ENCODE data around the gene TMA7. TPM values are rescaled to one million over a fixed set of nuclear protein-coding genes. Genes with fewer than 3 reads are reported as not detected.
A peak's percentile ranks its signal among the peaks of the same experiment; 100 is the strongest.

Gene TMA7
- total RNA-seq, 4 donors from 2014 or later, result 94.8 to 195 (median 141) TPM

DNA sequence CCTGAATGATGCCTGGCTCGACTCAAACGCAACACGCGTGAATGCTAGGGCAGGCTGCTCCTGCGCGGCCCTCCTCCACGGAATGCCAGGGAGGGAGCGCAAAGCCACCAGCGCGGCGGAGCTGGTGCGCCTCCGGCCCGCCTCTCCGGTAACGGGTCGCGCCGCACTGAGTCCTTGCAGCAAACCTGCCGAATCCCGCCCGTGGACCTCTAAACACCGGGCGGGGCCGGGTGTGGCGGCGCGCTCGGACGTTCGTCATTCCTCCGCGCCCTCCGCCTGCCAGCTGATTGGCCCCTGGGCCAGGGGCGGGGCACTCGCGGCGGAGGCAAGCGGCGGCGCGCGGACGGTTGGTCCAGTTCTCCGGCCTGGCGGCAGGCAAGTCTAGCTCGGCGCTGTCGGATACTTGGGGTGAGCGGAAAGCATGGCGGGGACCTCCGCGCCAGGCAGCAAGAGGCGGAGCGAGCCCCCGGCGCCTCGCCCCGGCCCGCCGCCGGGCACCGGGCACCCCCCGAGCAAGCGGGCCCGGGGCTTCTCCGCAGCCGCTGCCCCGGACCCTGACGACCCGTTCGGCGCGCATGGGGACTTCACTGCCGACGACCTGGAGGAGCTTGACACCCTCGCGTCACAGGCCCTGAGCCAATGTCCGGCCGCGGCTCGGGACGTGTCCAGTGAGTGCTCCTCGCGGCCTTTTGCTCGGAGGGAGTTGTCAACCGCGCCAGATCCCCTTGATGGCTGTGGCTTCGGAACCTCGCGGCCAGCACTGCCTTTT lies 6.6 kb downstream of the TMA7 start, which contains the start of gene ATRIP:
Gene ATRIP, plus strand, starts transcription at position 313 of the 769 bp plus-strand sequence. Its CDS starts 109 bp downstream, at position 422.
- H3K27me3 ChIP-seq, result no peaks in the 10 kb centered on the region
- peak; percentile 86 to 90 for DNase-seq
- H3K27ac ChIP-seq, result peak within 1 kb of the TSS; percentile 85 to 93
- H3K9me3 ChIP-seq, result no peaks in the 10 kb centered on the region
- peak within 1 kb of the TSS; percentile 59 to 89 for H3K4me3 ChIP-seq
- H3K4me1 ChIP-seq, result peaks cover 5 to 20% of the 10 kb centered on the region in 2 donors
- no peaks in the 10 kb centered on the region for H3K36me3 ChIP-seq
- TF ChIP-seq, protein P1, sequence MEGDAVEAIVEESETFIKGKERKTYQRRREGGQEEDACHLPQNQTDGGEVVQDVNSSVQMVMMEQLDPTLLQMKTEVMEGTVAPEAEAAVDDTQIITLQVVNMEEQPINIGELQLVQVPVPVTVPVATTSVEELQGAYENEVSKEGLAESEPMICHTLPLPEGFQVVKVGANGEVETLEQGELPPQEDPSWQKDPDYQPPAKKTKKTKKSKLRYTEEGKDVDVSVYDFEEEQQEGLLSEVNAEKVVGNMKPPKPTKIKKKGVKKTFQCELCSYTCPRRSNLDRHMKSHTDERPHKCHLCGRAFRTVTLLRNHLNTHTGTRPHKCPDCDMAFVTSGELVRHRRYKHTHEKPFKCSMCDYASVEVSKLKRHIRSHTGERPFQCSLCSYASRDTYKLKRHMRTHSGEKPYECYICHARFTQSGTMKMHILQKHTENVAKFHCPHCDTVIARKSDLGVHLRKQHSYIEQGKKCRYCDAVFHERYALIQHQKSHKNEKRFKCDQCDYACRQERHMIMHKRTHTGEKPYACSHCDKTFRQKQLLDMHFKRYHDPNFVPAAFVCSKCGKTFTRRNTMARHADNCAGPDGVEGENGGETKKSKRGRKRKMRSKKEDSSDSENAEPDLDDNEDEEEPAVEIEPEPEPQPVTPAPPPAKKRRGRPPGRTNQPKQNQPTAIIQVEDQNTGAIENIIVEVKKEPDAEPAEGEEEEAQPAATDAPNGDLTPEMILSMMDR (IDR thresholded peaks at IDR 0.05), result peak in 2 of 4 experiments; percentile 14 to 19
- TF ChIP-seq POLR2A (IDR thresholded peaks at IDR 0.05), result peak; percentile 87 to 93
- intact Hi-C loops (cut with DNase I; ENCODE audit: low total_unique reads), result no loop called here

DNA sequence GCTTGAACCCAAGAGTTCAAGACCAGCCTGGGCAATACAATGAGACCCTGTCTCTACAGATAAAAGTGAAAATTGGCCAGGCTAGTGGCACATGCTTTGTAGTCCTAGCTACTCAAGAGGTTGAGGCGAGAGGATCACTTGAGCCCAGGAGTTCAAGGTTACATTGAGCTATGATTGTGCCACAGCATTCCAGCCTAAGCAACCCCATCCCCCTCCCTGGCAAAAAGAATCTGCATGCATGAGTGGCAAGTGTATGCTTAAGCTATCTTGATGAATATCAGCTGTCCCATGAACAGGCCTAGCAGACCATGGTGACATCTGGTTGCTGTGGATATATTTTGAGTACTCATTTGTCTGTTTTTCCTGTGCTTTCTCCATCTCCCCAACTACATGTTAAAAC lies 11.2 kb downstream of the TMA7 start:
- Histone ChIP-seq H3K36me3 (no peaks in the 10 kb centered on the region), H3K27ac (no peak overlapping the region)

DNA sequence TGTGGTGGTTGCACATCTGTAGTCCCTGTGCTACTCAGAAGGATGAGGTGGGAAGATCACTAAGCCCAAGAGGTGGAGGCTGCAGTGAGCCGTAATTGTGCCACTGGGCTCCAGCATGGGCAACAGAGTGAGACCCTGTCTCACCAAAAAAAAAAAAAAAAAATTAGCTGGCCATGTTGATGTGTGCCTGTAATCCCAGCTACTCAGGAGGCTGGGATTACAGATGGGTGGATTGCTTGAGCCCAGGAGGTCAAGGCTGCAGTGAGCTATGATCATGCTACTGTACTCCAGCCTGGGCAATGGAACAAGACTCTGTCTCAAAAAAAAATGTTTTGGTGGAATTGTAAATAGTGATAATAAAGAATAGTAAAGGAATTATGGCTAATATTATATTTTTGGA lies 16.4 kb downstream of the TMA7 start:
- no peak for TF ChIP-seq POLR2A (IDR thresholded peaks at IDR 0.05)
- TF ChIP-seq, protein P1 (IDR thresholded peaks at IDR 0.05), result no peak
- H3K27me3 ChIP-seq, result no peaks in the 10 kb centered on the region
- no peak overlapping the region for H3K27ac ChIP-seq
- no peak overlapping the region for H3K4me3 ChIP-seq
- intact Hi-C loops (cut with DNase I; ENCODE audit: low total_unique reads), result no loop called here
- H3K9me3 ChIP-seq, result no peaks in the 10 kb centered on the region
- H3K36me3 ChIP-seq, result no peaks in the 10 kb centered on the region
- no peak for DNase-seq
- H3K4me1 ChIP-seq, result no peaks in the 10 kb centered on the region

More for the DNA sequence above, 11.2 kb downstream of the TMA7 start:
- H3K4me3 ChIP-seq, result no peak overlapping the region
- DNase-seq, result no peak
- intact Hi-C loops (cut with DNase I; ENCODE audit: low total_unique reads), result no loop called here
- no peaks in the 10 kb centered on the region for H3K9me3 ChIP-seq
- TF ChIP-seq POLR2A (IDR thresholded peaks at IDR 0.05), result no peak
- TF ChIP-seq, protein P1 (IDR thresholded peaks at IDR 0.05), result no peak
- peaks cover 0 to 8% of the 10 kb centered on the region in 2 donors for H3K4me1 ChIP-seq
- no peaks in the 10 kb centered on the region for H3K27me3 ChIP-seq

DNA sequence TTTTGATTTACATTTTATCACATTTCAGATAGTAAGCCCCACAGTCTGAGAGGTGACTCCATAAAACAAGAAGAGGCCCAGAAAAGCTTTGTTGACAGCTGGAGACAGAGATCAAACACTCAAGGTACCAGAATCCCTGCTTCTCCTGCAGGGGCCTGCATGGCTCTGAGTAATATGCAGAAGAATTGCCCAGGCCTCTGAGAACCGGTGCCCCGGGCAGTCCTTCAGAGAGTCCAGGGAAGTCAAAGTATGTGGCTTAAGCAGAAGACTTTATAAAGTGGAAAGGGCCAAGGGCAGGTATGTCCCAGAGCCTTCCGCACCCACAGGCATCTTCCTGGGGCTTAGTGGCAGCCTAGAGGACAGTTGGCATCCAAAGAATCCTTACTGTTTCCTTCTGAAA lies 19.3 kb downstream of the TMA7 start:
- no peak overlapping the region for H3K27ac ChIP-seq
- no peaks in the 10 kb centered on the region for H3K27me3 ChIP-seq
- TF ChIP-seq, protein P1 (IDR thresholded peaks at IDR 0.05), result no peak
- TF ChIP-seq POLR2A (IDR thresholded peaks at IDR 0.05), result no peak
- H3K36me3 ChIP-seq, result no peaks in the 10 kb centered on the region
- H3K9me3 ChIP-seq, result no peaks in the 10 kb centered on the region
- DNase-seq, result no peak
- no peaks in the 10 kb centered on the region for H3K4me1 ChIP-seq
- intact Hi-C loops (cut with DNase I; ENCODE audit: low total_unique reads), result no loop called here
- no peak overlapping the region for H3K4me3 ChIP-seq

DNA sequence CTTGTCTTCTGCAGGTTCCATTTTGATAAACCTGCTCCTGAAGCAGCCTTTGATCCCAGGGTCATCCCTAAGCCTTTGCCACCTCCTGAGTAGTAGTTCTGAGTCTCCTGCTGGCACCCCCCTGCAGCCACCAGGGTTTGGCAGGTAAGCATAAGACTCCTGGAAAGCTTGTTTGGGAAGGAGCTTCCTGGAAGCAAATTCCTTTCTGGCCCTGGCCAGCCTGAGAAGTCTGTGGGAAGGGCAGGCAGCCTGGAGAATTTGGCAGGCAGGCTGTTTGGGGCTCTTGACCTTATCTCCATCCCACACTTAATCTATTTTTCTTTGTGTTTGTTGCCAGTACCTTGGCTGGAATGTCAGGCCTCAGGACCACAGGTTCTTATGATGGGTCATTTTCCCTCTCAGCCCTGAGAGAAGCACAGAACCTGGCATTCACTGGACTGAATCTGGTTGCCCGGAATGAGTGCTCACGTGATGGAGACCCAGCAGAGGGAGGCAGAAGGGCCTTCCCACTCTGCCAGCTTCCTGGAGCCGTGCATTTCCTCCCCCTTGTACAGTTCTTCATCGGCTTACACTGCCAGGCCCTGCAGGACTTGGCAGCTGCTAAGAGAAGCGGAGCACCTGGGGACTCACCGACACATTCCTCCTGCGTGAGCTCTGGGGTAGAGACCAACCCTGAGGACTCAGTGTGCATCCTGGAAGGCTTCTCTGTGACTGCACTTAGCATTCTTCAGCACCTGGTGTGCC lies 19.9 kb downstream of the TMA7 start:
- Histone ChIP-seq H3K27ac (no peak overlapping the region), H3K36me3 (no peaks in the 10 kb centered on the region), H3K27me3 (no peaks in the 10 kb centered on the region), H3K4me1 (peaks cover 0 to 2% of the 10 kb centered on the region in 2 donors), H3K9me3 (no peaks in the 10 kb centered on the region), H3K4me3 (no peak overlapping the region)
- TF ChIP-seq POLR2A (IDR thresholded peaks at IDR 0.05), result no peak
- TF ChIP-seq, protein P1 (IDR thresholded peaks at IDR 0.05), result no peak
- no peak for DNase-seq
- intact Hi-C loops (cut with DNase I; ENCODE audit: low total_unique reads), result no loop called here

All from uterus (tissue), 4 donors.